Skeletal muscle satellite cell (primary cell): ENCODE measurements around the gene ABHD6.
A peak's percentile ranks its signal among the peaks of the same experiment; 100 is the strongest.
"Not testable (repeated sequence)": the region's sequence is repeated elsewhere in the genome, so short reads cannot be mapped to it uniquely, and the experiment has no call there.

ENCODE experiments used
- H3K27me3 ChIP-seq: 2 replicates; pipeline ENCODE4 v1.7.0; 2013; ENCODE audit warnings: low read length; ENCODE audit not compliant: control insufficient read depth, insufficient read depth
- H3K36me3 ChIP-seq: 2 replicates; pipeline ENCODE4 v1.7.0; 2013; ENCODE audit warnings: mild to moderate bottlenecking, control low read depth, low read length; ENCODE audit not compliant: insufficient read depth
- H3K4me1 ChIP-seq: 2 replicates; pipeline ENCODE4 v1.7.0; 2013; ENCODE audit warnings: low read length; ENCODE audit not compliant: control insufficient read depth, insufficient read depth
- H3K4me2 ChIP-seq: 2 replicates; pipeline ENCODE4 v1.7.0; 2013; ENCODE audit warnings: mild to moderate bottlenecking, low read length
- H3K4me3 ChIP-seq: 2 replicates; pipeline ENCODE4 v1.7.0; 2013; ENCODE audit warnings: low read length
- H3K9ac ChIP-seq: 2 replicates; pipeline ENCODE4 v1.7.0; 2013; ENCODE audit warnings: mild to moderate bottlenecking, low read depth, low read length, moderate library complexity
- H3K9me3 ChIP-seq: replicated peaks from 2 replicates; pipeline ENCODE4 v1.7.0; 2013; ENCODE audit warnings: mild to moderate bottlenecking, control low read depth, low read length

ABHD6 gene

GRCh38 chr3:58261954-58262666 lies 24.5 kb downstream of the ABHD6 start:
- H3K9ac ChIP-seq: no peak overlapping the region
- H3K4me1 ChIP-seq: peaks cover 13% of the 10 kb centered on the region
- no peaks in the 10 kb centered on the region for H3K36me3 ChIP-seq
- H3K4me3 ChIP-seq: no peak overlapping the region
- no peaks in the 10 kb centered on the region for H3K9me3 ChIP-seq
- no peak overlapping the region for H3K4me2 ChIP-seq
- no peaks in the 10 kb centered on the region for H3K27me3 ChIP-seq

- Histone ChIP-seq H3K4me2 (no peak overlapping the region), H3K9ac (no peak overlapping the region), H3K27me3 (no peaks in the 10 kb centered on the region), H3K4me3 (no peak overlapping the region), H3K9me3 (no peaks in the 10 kb centered on the region), H3K4me1 (no peaks in the 10 kb centered on the region), H3K36me3 (no peaks in the 10 kb centered on the region)
Measured at GRCh38 chr3:58266577-58266976, 29.0 kb downstream of the ABHD6 start.

- not testable (repeated sequence) for H3K9me3 ChIP-seq, H3K9ac ChIP-seq, H3K4me3 ChIP-seq, H3K27me3 ChIP-seq, H3K4me2 ChIP-seq, H3K4me1 ChIP-seq, H3K36me3 ChIP-seq
Measured at GRCh38 chr3:58267543-58267942, 30.0 kb downstream of the ABHD6 start.

- H3K9me3 ChIP-seq: no peaks in the 10 kb centered on the region
- H3K4me2 ChIP-seq: no peak overlapping the region
- no peaks in the 10 kb centered on the region for H3K27me3 ChIP-seq
- no peak overlapping the region for H3K4me3 ChIP-seq
- no peaks in the 10 kb centered on the region for H3K36me3 ChIP-seq
- H3K4me1 ChIP-seq: peaks cover 21% of the 10 kb centered on the region
- H3K9ac ChIP-seq: no peak overlapping the region
Measured at GRCh38 chr3:58269356-58269755, 31.8 kb downstream of the ABHD6 start.

GRCh38 chr3:58270485-58270884 lies 32.9 kb downstream of the ABHD6 start:
- Histone ChIP-seq H3K4me2 (no peak overlapping the region), H3K4me3 (no peak overlapping the region), H3K9ac (no peak overlapping the region), H3K36me3 (no peaks in the 10 kb centered on the region), H3K4me1 (peaks cover 23% of the 10 kb centered on the region), H3K9me3 (no peaks in the 10 kb centered on the region), H3K27me3 (no peaks in the 10 kb centered on the region)

GRCh38 chr3:58271901-58272501 lies 34.4 kb downstream of the ABHD6 start:
- Histone ChIP-seq H3K4me3 (no peak overlapping the region), H3K9ac (peak overlapping the region; percentile 54), H3K36me3 (no peaks in the 10 kb centered on the region), H3K9me3 (no peaks in the 10 kb centered on the region), H3K4me2 (peak overlapping the region; percentile 49), H3K27me3 (no peaks in the 10 kb centered on the region), H3K4me1 (peaks cover 23% of the 10 kb centered on the region)

- peak overlapping the region; percentile 54 for H3K9ac ChIP-seq
- H3K4me1 ChIP-seq: peaks cover 23% of the 10 kb centered on the region
- H3K27me3 ChIP-seq: no peaks in the 10 kb centered on the region
- H3K4me2 ChIP-seq: peak overlapping the region; percentile 5
- H3K4me3 ChIP-seq: no peak overlapping the region
- H3K36me3 ChIP-seq: no peaks in the 10 kb centered on the region
- H3K9me3 ChIP-seq: no peaks in the 10 kb centered on the region
Measured at GRCh38 chr3:58272891-58273290, 35.3 kb downstream of the ABHD6 start.

GRCh38 chr3:58273362-58273761 lies 35.8 kb downstream of the ABHD6 start:
- not testable (repeated sequence) for H3K9me3 ChIP-seq, H3K27me3 ChIP-seq, H3K4me3 ChIP-seq, H3K4me2 ChIP-seq, H3K36me3 ChIP-seq, H3K9ac ChIP-seq
- H3K4me1 ChIP-seq: peaks cover 23% of the 10 kb centered on the region

- no peaks in the 10 kb centered on the region for H3K9me3 ChIP-seq
- H3K9ac ChIP-seq: no peak overlapping the region
Measured at GRCh38 chr3:58274027-58274614, 36.5 kb downstream of the ABHD6 start.

GRCh38 chr3:58281069-58281468 lies 43.5 kb downstream of the ABHD6 start:
- H3K9me3 ChIP-seq: no peaks in the 10 kb centered on the region
- H3K36me3 ChIP-seq: no peaks in the 10 kb centered on the region
- no peak overlapping the region for H3K4me2 ChIP-seq
- H3K27me3 ChIP-seq: no peaks in the 10 kb centered on the region
- no peaks in the 10 kb centered on the region for H3K4me1 ChIP-seq
- H3K9ac ChIP-seq: no peak overlapping the region
- no peak overlapping the region for H3K4me3 ChIP-seq

More at GRCh38 chr3:58274027-58274614, 36.5 kb downstream of the ABHD6 start:
- Histone ChIP-seq H3K36me3 (no peaks in the 10 kb centered on the region), H3K4me2 (no peak overlapping the region), H3K27me3 (no peaks in the 10 kb centered on the region), H3K4me3 (no peak overlapping the region), H3K4me1 (peaks cover 23% of the 10 kb centered on the region)

GRCh38 chr3:58285334-58285733 lies 47.7 kb downstream of the ABHD6 start:
- Histone ChIP-seq H3K4me1 (no peaks in the 10 kb centered on the region), H3K36me3 (no peaks in the 10 kb centered on the region), H3K9me3 (no peaks in the 10 kb centered on the region), H3K9ac (no peak overlapping the region), H3K4me2 (no peak overlapping the region), H3K27me3 (no peaks in the 10 kb centered on the region), H3K4me3 (no peak overlapping the region)

GRCh38 chr3:58287354-58287753 lies 49.8 kb downstream of the ABHD6 start:
- H3K4me1 ChIP-seq: no peaks in the 10 kb centered on the region
- no peaks in the 10 kb centered on the region for H3K27me3 ChIP-seq
- H3K9ac ChIP-seq: no peak overlapping the region
- H3K36me3 ChIP-seq: no peaks in the 10 kb centered on the region
- H3K9me3 ChIP-seq: no peaks in the 10 kb centered on the region
- H3K4me2 ChIP-seq: no peak overlapping the region
- H3K4me3 ChIP-seq: no peak overlapping the region
